ENCODE measurements around the gene LMTK2.

Gene LMTK2

DNA sequence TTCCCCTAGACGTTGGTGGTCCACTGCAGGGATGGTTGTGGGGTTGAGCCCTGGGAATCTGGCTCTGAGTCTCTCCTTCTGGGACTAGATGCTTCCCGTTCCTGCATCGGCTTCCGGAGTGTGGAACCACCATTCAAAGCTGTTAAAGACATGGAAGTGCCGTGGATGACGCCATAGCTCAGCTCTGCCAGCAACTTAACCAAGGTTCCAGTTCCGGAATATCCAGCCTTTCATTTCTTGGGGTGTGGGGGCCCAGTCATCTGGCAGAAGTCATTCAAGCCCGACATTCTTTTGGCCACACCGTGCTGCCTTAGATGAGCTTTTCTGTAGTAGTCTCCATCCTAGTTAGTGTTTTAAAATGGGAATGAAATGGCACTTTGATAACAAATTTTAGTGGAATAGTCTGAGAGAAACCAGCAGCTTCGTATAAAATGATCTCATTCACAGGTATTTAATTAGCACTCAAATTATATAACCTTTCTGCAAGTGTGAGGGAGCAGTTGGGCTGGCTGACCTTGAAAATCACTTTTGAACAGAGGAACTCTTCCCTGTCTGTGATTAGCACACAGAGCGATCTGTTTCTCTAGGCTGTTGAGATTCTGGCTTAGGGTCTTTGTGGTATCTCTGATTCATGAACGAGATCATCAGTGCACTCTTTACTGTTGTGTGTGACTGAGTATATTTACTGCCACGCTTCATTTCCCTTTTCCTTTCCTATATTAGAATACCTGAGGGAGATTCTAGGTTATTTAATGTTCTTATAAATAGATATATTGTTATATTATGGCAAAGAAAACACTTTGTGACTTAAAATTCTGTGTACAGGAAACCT is 19.9 kb downstream of the LMTK2 start:
- DNase-seq (ENCODE audit: low read depth) = no peak
- TF ChIP-seq, protein P1, sequence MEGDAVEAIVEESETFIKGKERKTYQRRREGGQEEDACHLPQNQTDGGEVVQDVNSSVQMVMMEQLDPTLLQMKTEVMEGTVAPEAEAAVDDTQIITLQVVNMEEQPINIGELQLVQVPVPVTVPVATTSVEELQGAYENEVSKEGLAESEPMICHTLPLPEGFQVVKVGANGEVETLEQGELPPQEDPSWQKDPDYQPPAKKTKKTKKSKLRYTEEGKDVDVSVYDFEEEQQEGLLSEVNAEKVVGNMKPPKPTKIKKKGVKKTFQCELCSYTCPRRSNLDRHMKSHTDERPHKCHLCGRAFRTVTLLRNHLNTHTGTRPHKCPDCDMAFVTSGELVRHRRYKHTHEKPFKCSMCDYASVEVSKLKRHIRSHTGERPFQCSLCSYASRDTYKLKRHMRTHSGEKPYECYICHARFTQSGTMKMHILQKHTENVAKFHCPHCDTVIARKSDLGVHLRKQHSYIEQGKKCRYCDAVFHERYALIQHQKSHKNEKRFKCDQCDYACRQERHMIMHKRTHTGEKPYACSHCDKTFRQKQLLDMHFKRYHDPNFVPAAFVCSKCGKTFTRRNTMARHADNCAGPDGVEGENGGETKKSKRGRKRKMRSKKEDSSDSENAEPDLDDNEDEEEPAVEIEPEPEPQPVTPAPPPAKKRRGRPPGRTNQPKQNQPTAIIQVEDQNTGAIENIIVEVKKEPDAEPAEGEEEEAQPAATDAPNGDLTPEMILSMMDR (IDR thresholded peaks at IDR 0.05; ENCODE audit: low read depth, low read length, missing control alignments) = no peak
- no peak overlapping the region for H3K4me3 ChIP-seq (ENCODE audit: low read depth, low read length)

DNA sequence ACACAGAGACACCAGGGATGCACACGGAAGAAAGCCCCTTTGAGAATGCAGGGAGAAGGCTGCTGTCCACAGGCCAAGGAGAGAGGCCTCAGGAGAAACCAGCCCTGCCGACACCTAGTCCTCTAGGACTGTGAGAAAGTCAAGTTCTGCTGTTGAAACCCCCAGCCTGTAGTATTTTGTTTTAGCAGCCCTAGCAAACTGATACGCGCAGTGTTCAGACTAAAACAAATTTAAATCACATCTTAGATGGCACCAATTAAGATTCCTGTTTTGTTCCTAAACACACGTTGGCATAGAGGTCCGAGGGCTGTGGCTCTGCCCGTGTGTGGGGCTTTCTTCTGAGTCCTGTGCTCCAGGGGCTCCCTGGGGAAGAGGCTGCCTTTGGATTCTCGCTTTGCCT is 21.7 kb downstream of the LMTK2 start:
- no peak for DNase-seq (ENCODE audit: low read depth)
- no peak overlapping the region for H3K4me3 ChIP-seq (ENCODE audit: low read depth, low read length)
- TF ChIP-seq, protein P1 (IDR thresholded peaks at IDR 0.05; ENCODE audit: low read depth, low read length, missing control alignments) = no peak

- no peak for DNase-seq (ENCODE audit: low read depth)
- TF ChIP-seq, protein P1 (IDR thresholded peaks at IDR 0.05; ENCODE audit: low read depth, low read length, missing control alignments) = no peak
- no peak overlapping the region for H3K4me3 ChIP-seq (ENCODE audit: low read depth, low read length)
Observed at GRCh38 chr7:98130959-98131358, 24.3 kb downstream of the LMTK2 start.

DNA sequence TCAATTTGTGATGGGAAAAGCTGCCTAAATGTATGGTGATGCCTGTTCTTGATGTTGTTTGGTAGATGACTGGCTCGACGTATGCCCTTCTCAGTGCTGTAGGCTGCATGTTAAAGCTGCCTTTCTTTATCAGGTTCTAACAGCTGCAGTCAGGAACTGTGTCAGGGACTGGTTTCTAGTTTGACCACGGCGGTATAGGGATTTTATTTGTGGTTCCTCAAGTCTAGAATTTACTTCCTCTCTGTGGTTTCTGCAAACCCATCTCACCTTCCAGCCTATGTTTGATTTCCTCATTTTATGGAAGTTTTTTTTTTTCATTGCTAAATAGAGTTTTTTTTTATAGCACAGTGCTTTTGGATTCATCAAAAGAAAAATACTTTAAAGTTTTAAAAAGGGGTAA is 26.5 kb downstream of the LMTK2 start:
- no peak overlapping the region for H3K4me3 ChIP-seq (ENCODE audit: low read depth, low read length)
- TF ChIP-seq, protein P1 (IDR thresholded peaks at IDR 0.05; ENCODE audit: low read depth, low read length, missing control alignments) = no peak
- DNase-seq (ENCODE audit: low read depth) = peak; percentile 62

DNA sequence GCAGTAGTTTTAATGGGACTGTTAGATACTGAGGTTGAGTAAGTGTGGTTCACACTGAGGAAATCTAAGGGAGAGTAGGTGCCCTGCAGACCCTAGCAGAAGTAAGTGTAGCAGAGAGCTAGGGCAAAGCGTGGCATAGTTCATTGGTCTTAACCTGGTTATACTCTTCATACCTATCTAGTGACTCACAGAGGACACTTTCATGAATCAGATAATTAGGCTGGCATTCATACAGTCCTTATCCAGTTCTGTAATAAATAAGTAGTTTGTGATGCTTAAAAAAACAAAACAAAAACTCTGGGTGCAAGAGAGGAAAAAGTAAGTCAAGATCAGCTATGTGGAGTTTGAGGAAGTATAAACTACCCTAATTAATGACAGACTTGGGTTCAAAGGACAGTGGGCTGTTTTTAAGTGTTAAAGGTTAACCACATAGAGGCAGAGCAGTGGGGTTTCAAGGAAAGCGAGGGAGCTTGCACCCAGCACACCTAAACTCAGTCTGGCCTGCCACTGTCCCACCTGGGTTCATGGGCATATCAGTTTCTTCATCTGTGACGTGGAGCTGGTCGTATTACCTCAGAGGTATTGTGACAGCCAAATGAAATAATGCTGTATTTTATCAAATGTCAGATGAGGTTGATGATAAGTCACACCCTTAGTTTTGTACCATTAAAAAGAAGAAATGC is 27.1 kb downstream of the LMTK2 start:
- H3K4me3 ChIP-seq (ENCODE audit: low read depth, low read length) = no peak overlapping the region
- TF ChIP-seq, protein P1 (IDR thresholded peaks at IDR 0.05; ENCODE audit: low read depth, low read length, missing control alignments) = no peak
- DNase-seq (ENCODE audit: low read depth) = no peak

DNA sequence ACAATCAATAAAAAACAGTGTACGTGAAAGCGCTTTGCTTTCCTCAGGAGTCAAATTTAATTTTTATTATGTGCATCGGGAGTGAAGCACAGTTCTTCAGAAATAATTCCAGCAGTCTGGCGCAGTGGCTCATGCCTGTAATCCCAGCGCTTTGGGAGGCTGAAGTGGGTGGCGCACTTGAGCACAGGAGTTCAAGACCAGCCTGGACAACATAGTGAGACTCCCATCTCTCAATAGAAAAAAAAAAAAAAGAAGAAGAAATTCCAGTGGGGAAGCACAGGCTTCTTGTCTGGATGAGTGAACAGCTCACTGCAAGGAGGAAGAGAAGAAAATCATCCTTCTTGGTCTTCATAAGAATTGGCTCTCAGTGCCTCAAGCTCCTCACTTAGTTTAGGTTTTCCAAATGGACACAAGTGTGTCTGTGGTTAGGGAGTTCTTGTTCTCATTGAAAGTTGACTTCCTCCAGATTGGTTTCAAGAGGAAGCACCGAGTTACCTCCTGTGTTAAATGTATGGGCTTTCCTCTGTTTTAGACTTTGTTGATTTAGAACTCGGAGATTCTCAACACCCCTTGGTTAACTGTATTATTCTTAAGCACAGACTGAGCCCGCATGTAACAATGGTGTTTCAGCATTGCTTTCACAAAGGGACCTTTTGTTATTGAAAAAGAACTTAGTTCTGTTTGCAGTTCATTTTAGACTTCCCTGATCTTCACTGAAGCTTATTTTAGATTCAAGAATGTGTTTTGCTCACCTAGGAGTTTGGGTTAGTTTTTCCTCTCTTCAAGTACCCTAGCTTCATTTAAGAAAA is 28.0 kb downstream of the LMTK2 start:
- no peak overlapping the region for H3K4me3 ChIP-seq (ENCODE audit: low read depth, low read length)
- TF ChIP-seq, protein P1 (IDR thresholded peaks at IDR 0.05; ENCODE audit: low read depth, low read length, missing control alignments) = no peak
- DNase-seq (ENCODE audit: low read depth) = no peak
